ENCODE measurements around the gene RAB4B.
"Not testable (repeated sequence)": the region's sequence is repeated elsewhere in the genome, so short reads cannot be mapped to it uniquely, and the experiment has no call there.

Gene RAB4B

DNA sequence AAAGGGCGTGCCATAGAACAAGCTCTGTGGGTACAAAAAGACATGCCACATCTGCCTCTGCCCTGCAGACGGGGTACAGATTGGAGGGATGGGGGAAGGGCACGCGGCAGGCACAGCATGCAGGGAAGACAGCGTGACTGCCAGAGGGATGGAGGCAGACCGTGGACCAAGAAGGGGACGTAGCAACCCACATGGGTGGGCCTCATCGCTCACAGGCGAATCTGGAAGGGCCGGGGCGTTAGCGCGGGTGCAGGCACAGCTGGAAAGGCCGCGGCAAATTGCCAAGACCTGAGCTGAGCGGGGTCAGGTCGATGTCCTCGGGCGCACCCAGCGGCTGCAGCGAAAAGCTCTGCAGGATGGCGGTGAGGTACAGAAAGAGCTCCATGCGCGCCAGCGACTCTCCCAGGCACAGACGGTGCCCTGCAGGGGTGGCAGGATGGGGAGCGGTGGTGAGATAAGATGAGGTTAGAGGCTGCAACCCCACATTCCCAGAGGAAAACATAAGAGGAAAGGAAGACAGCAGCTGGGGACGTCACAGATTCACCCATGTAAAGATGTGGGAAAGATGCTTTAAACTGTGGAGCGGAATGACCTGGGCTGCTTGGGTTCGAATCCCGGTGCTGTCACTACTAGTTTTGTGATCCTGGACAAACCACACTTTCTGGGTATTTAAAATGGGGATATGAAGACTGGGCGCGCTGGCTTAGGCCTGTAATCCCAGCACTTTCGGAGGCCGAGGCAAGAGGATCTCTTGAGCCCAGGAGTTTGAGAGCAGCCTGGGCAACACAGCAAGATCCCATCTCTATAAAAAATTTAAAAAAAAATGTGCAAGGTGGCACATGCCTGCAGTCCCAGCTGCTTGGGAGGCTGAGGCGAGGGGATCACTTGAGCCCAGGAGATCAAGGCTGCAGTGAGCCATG is 40.7 kb downstream of the RAB4B start:
- DNase-seq: peak in 30 of 51 donors; percentile 20 to 80 (median 52)

DNA sequence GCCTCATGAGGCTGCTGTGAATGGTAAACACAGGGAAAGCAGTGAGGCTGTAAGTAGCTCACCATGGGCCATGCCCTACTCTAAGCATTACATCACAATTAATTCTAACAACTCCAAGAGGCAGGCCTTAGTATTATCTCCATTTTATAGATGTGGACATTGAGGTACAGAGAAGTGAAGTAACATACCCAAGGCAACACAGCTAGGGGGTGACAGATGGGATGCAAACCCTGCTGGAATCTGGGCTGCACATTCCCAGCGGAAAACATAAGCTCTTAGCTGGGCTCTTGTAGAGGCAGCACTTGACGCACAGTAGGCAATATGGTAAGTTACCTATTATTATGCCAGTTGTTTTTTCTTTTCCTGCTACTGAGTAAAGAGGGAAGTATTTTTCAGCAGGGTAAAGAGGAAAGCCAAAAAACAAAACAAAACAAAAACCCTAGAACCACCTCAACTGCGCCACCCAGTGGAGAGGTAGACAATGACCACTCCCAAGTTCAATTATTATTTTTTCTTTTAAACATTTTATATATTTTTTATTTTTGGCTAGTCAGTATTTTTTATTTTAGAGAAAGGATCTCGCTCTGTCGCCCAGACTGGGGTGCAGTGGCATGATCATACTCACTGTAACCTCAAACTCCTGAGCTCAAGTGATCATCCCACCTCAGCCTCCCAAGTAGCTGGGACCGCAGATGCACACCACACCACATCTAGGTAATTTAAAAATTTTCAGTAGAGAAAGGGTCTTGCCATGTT is 41.6 kb downstream of the RAB4B start:
- DNase-seq: peak in 8 of 51 donors; percentile 18 to 56 (median 34)

GRCh38 chr19:40822161-40822560 is 44.1 kb downstream of the RAB4B start:
- DNase-seq: no peak

DNA sequence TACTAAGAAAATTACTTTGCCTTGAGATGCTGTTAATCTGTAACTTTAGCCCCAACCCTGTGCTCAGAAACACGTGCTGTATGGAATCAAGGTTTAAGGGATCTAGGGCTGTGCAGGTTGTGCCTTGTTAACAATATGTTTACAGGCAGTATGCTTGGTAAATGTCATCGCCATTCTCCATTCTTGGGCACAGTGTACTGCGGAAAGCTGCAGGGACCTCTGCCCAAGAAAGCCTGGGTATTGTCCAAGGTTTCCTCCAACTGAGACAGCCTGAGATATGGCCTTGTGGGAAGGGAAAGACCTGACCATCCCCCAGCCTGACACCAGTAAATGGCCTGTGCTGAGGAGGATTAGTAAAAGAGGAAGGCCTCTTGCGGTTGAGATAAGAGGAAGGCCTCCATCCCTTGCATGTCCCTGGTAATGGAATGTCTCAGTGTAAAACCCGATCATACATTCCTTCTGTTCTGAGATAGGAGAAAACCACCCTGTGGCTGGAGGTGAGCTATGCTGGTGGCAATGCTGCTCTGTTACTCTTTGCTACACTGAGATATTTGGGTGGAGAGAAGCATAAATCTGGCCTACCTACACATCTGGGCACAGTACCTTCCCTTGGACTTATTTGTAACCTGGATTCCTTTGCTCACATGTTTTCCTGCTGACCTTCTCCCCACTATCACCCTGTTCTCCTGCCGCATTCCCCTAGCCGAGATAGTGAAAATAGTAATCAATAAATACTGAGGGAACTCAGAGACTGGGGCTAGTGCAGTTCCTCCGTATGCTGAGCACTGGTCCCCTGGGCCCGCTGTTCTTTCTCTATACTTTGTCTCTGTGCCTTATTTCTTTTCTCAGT is 44.9 kb downstream of the RAB4B start:
- peak in 3 of 51 donors; percentile 28 to 42 (median 36) for DNase-seq

DNA sequence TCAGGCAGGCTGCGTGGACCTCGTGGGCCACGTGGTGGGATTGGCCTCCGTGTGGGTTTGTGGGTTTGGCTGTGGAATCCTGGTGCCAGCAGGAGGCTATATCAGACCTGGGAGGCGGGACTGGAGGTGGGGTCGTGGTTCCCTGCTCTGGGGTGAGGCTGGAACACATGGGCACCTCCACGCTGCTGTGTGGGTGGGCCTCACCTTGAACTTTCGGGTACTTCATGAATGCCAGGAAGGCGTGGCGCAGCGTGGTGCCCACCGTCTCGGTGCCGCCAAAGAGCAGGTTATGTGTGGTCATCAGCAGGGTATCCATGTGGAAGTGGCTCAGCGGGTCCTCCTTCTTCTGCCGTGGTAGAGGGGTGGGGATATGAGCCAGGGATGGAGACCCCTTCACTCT is 46.9 kb downstream of the RAB4B start:
- not testable (repeated sequence) for DNase-seq

- not testable (repeated sequence) for DNase-seq
Measured at GRCh38 chr19:40825460-40826095, 47.5 kb downstream of the RAB4B start.

DNA sequence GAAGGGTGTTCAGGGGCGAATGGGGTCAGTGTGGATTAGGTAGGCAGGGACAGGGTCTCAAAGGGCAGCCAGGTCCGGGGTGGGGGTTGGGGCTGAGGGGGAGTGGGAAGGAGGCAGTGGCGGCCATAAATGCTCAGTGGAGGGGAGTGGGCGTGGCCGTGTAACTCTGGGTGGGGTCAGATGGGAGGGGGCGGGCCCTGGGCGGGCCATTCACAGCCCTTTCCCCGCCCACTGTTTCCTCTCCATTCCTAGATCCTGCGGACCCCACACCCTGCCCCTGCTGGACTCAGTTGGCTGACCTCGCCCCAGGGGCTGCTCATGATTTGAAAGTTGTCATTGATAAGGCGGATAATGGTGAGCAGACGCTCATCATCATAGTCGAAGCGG is 48.3 kb downstream of the RAB4B start:
- DNase-seq: not testable (repeated sequence)

GRCh38 chr19:40826699-40827385 is 48.8 kb downstream of the RAB4B start:
- peak in 5 of 51 donors; percentile 2 to 34 (median 21) for DNase-seq

GRCh38 chr19:40827386-40828247 is 49.6 kb downstream of the RAB4B start:
- DNase-seq: no peak

GRCh38 chr19:40829205-40829604 is 51.2 kb downstream of the RAB4B start:
- DNase-seq: no peak

GRCh38 chr19:40830741-40831140 is 52.7 kb downstream of the RAB4B start:
- not testable (repeated sequence) for DNase-seq

GRCh38 chr19:40831502-40832430 is 53.7 kb downstream of the RAB4B start:
- no peak for DNase-seq

DNA sequence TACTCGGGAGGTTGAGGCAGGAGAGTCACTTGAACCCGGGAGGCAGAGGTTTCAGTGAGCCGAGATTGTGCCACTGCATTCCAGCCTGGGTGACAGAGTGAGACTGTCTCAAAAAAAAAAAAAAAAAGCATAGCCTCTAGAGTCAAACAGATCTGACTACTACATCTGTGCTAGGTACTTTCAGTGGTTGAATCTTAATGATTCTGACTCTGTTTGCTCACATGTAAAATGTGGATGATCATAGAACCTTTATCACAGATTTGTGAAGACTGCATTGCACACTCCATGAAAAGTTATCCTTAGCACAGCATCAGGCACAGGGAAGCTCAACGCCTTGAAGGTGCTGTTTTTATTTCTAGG is 54.4 kb downstream of the RAB4B start:
- not testable (repeated sequence) for DNase-seq

DNA sequence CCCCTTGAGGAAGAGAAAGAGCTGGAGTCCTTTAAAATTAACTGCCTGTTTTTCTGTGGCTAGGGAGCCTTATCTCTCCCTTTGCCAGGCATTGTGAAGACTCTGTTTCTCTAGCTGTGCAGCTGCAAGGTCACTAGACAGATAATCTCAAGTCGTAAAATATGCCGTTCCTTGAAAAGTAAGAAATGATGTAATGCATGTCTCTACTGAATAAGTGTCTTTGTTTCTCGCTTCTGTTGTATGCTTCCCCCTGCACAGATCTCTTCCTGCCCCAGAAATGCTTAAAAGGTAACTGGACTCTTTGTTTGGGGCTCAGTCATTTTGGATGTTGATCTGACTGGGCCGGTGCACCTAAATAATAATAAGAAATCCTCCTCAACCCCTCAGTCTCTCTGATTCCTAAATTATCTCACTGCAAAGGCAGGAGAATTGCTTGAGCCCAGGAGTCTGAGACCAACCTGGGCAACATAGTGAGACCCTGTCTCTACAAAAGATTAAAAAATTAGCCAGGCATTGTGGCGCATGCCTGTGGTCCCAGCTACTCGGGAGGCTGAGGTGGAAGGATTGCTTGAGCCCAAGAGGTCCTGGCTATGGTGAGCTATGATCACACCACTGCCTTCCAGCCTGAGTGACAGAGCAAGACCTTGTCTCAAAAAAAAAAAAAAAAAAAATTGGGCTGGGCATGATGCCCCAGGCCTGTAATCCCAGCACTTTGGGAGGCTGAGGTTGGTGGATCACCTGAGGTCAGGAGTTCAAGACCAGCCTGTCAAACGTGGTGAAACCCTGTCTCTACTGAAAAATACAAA is 55.9 kb downstream of the RAB4B start:
- DNase-seq: not testable (repeated sequence)

GRCh38 chr19:40836754-40837429 is 58.8 kb downstream of the RAB4B start:
- DNase-seq: no peak

DNA sequence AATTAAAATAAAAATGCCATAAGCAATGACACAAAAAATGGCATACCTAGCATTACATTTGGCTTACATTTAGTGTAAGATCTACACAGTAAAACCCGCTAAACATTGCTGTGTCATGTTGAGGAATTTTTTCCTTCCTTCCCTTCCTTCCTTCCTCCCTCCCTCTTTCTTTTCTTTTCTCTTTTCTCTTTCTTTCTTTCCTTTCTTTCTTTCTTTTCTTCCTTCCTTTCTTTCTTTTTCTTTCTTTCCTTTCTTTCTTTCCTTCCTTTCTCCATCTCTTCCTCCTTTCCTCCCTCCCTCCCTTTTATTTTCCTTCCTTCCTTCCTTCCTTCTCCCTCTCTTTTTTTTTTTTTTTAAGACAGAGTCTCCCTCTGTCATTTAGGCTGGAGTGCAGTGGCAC is 60.4 kb downstream of the RAB4B start:
- DNase-seq: not testable (repeated sequence)

DNA sequence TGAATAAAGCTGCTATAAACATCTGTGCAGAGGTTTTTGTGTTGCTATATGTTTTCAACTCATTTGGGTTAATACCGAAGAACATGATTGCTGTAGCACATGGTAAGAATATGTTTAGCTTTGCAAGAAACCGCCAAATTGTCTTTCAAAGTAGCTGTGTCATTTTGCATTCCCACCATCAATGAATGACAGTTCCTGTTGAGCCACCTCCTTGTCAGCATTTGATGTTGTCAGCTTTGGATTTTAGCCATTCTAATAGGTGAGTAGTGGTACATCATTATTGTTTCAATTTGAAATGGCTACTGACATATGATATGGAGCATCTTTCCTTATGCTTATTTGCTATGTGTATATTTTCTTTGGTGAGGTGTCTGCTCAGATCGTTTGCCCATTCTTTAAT is 64.0 kb downstream of the RAB4B start:
- not testable (repeated sequence) for DNase-seq
